Measurements from ENCODE around the gene GCDH.
A peak's percentile ranks its signal among the peaks of the same experiment; 100 is the strongest.
"Not testable (repeated sequence)": the region's sequence is repeated elsewhere in the genome, so short reads cannot be mapped to it uniquely, and the experiment has no call there.

The GCDH gene

GRCh38 chr19:12890787-12891552 is at the start of gene GCDH:
GCDH (plus strand) TSS chr19:12891160; CDS start chr19:12891305, 145 bp downstream.
- peak within 1 kb of the TSS; percentile 80 for H3K4me3 ChIP-seq
- DNase-seq (ENCODE audit: low spot score), result peak; percentile 99

GRCh38 chr19:12842511-12842910 is 48.4 kb upstream of the GCDH start:
- DNase-seq (ENCODE audit: low spot score), result no peak
- no peak for TF ChIP-seq CTCF (IDR thresholded peaks at IDR 0.05)
- Histone ChIP-seq H3K27ac (no peak overlapping the region), H3K4me3 (no peak overlapping the region)

More at GRCh38 chr19:12890787-12891552, at the start of gene GCDH:
- TF ChIP-seq CTCF (IDR thresholded peaks at IDR 0.05), result no peak
- peak within 1 kb of the TSS; percentile 75 to 83 for H3K27ac ChIP-seq

- no peak for DNase-seq (ENCODE audit: low spot score)
- Histone ChIP-seq H3K4me3 (no peak overlapping the region), H3K27ac (no peak overlapping the region)
- TF ChIP-seq CTCF (IDR thresholded peaks at IDR 0.05), result no peak
These were observed 47.6 kb upstream of the GCDH start for GRCh38 chr19:12843328-12843727.

- Histone ChIP-seq H3K27ac (no peak overlapping the region), H3K4me3 (no peak overlapping the region)
- no peak for DNase-seq (ENCODE audit: low spot score)
- no peak for TF ChIP-seq CTCF (IDR thresholded peaks at IDR 0.05)
These were observed 46.8 kb upstream of the GCDH start for GRCh38 chr19:12843999-12844732.

GRCh38 chr19:12846613-12847012 is 44.3 kb upstream of the GCDH start:
- H3K27ac ChIP-seq; DNase-seq (ENCODE audit: low spot score); H3K4me3 ChIP-seq: not testable (repeated sequence)

- peak overlapping the region; percentile 51 for H3K4me3 ChIP-seq
- H3K27ac ChIP-seq, result no peak overlapping the region
- peak; percentile 99 for TF ChIP-seq CTCF (IDR thresholded peaks at IDR 0.05)
- DNase-seq (ENCODE audit: low spot score), result no peak
These were observed 43.5 kb upstream of the GCDH start for GRCh38 chr19:12847159-12848139.

GRCh38 chr19:12856653-12857052 is 34.3 kb upstream of the GCDH start:
- Histone ChIP-seq H3K27ac (no peak overlapping the region), H3K4me3 (no peak overlapping the region)
- DNase-seq (ENCODE audit: low spot score), result no peak
- TF ChIP-seq CTCF (IDR thresholded peaks at IDR 0.05), result no peak
